ENCODE measurements around the gene FXN. TPM values are rescaled to one million over a fixed set of nuclear protein-coding genes. Genes with fewer than 3 reads are reported as not detected.
A peak's percentile ranks its signal among the peaks of the same experiment; 100 is the strongest.

FXN gene
- total RNA-seq, 1 experiment from 2014 or later: 24.1 TPM

- BruUV-seq (replicated peaks): TSS peak; percentile 51
- peak overlapping the region; percentile 68 for H2AFZ ChIP-seq (ENCODE audit: low read depth, low read length, poor library complexity, severe bottlenecking)
- no peaks in the 10 kb centered on the region for H3K27me3 ChIP-seq (ENCODE audit: insufficient read depth, low read length)
- no peaks in the 10 kb centered on the region for H3K9me3 ChIP-seq (ENCODE audit: control insufficient read depth in 1 of 2, insufficient read depth in 1 of 2, low read depth in 1 of 2, low read length in 2 of 2)
- peak; percentile 80 for ATAC-seq
- peak overlapping the region; percentile 100 for H3K27ac ChIP-seq (ENCODE audit: low read depth, low read length)
- H3K4me3 ChIP-seq (replicated peaks in 1 of 2; ENCODE audit: low read depth in 1 of 2, low read length in 2 of 2): peak overlapping the region; percentile 75 to 85
- ChIA-PET RAD21 (ENCODE audit: low non-redundant PET in 1 of 2, low total read pairs in 2 of 2, uncharacterized antibody in 2 of 2, unreplicated experiment in 2 of 2) (interaction anchor here in 1 of 2 experiments (0.8 kb wide), 1 partner anchor 67 kb away, joined by 3 read pairs; no protein-coding TSS in a partner anchor), CTCF (interaction anchor here (1.5 kb wide), 1 partner anchor 67 kb away, joined by 4 read pairs; no protein-coding TSS in a partner anchor), POLR2A (interaction anchor here (1.6 kb wide), 1 partner anchor 10 kb away, joined by 5 read pairs; no protein-coding TSS in a partner anchor)
- peaks cover 21% of the 10 kb centered on the region for H3K79me2 ChIP-seq (ENCODE audit: insufficient read depth, low read length)
- peaks cover 22 to 49% of the 10 kb centered on the region in 2 experiments for H3K4me1 ChIP-seq (ENCODE audit: control insufficient read depth in 1 of 2, insufficient read depth in 2 of 2, low read length in 2 of 2)
- TF ChIP-seq RAD21 (IDR thresholded peaks at IDR 0.05; ENCODE audit: low read depth) (peak; percentile 33; the same call in 1 of the 2 replicates), SRF (IDR thresholded peaks at IDR 0.05; ENCODE audit: low read depth) (no peak), MAX (IDR thresholded peaks at IDR 0.05) (peak; percentile 64), CEBPB (IDR thresholded peaks at IDR 0.05; ENCODE audit: low read depth) (peak; percentile 25; the same call in 1 of the 2 replicates), EGR1 (IDR thresholded peaks at IDR 0.05; ENCODE audit: low read depth) (0 out of 2 replicates have a peak, but pooled peaks have one; percentile 40), POLR2AphosphoS5 (IDR thresholded peaks at IDR 0.05; ENCODE audit: low read depth, low read length) (peak; percentile 88), YY1 (IDR thresholded peaks at IDR 0.05; ENCODE audit: extremely low read depth, insufficient replicate concordance, low read depth, low read length) (peak; percentile 27), EZH2phosphoT487 (IDR thresholded peaks at IDR 0.05; ENCODE audit: borderline replicate concordance) (no peak), FOSL1 (IDR thresholded peaks at IDR 0.05; ENCODE audit: low read depth) (peak; percentile 61), ATF3 (IDR thresholded peaks at IDR 0.05) (no peak), SP1 (IDR thresholded peaks at IDR 0.05; ENCODE audit: low read depth) (peak; percentile 89), JUND (IDR thresholded peaks at IDR 0.05) (peak; percentile 64), ELF1 (IDR thresholded peaks at IDR 0.05; ENCODE audit: borderline replicate concordance, low read depth) (no peak; the same call in 1 of the 2 replicates), CBX3 (IDR thresholded peaks at IDR 0.05; ENCODE audit: low read depth) (peak; percentile 60; the same call in 1 of the 2 replicates)
- TF ChIP-seq, protein P1, sequence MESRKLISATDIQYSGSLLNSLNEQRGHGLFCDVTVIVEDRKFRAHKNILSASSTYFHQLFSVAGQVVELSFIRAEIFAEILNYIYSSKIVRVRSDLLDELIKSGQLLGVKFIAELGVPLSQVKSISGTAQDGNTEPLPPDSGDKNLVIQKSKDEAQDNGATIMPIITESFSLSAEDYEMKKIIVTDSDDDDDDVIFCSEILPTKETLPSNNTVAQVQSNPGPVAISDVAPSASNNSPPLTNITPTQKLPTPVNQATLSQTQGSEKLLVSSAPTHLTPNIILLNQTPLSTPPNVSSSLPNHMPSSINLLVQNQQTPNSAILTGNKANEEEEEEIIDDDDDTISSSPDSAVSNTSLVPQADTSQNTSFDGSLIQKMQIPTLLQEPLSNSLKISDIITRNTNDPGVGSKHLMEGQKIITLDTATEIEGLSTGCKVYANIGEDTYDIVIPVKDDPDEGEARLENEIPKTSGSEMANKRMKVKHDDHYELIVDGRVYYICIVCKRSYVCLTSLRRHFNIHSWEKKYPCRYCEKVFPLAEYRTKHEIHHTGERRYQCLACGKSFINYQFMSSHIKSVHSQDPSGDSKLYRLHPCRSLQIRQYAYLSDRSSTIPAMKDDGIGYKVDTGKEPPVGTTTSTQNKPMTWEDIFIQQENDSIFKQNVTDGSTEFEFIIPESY (IDR thresholded peaks at IDR 0.05; ENCODE audit: extremely low read depth, insufficient replicate concordance, low read length): peak; percentile 62
- H3K4me2 ChIP-seq (ENCODE audit: low read length): peak overlapping the region; percentile 85
- no peaks in the 10 kb centered on the region for H3K36me3 ChIP-seq (ENCODE audit: control insufficient read depth in 1 of 2, insufficient read depth in 2 of 2, low read length in 2 of 2)
- intact Hi-C loops (cut with micrococcal nuclease): loop anchor here (1.0 to 10.0 kb wide), 3 partner anchors 66 to 86 kb away; partner anchors contain the start of gene FXN
- peak; percentile 83 for DNase-seq (ENCODE audit: low read depth, low spot score)
- peak overlapping the region; percentile 70 for H3K9ac ChIP-seq (ENCODE audit: low read length)
- H3K9me2 ChIP-seq (ENCODE audit: insufficient read depth): no peaks in the 10 kb centered on the region
- no peaks in the 10 kb centered on the region for H4K20me1 ChIP-seq (ENCODE audit: insufficient read depth)
These were observed 85.0 kb downstream of the FXN start for GRCh38 chr9:69120380-69121154.

Data from HCT116 (cell line).